Panc1 (cell line): ENCODE measurements around the gene CCDC177. TPM values are rescaled to one million over a fixed set of nuclear protein-coding genes. Genes with fewer than 3 reads are reported as not detected.

ENCODE experiments used
- ATAC-seq: fragments of 200-7000 bp; cut with Tn5 transposase; 2 replicates; pipeline ENCODE4 v1.9.1; 2020; ENCODE audit warnings: mild to moderate bottlenecking, moderate library complexity
- BruUV-seq: library from RNA; stranded (reverse); fragments of 400-500 nt; replicated peaks from 2 replicates; lab custom pipeline; 2021; lab: Mats Ljungman, UMichigan
- CTCF ChIA-PET: fragments of 300-600 bp; sonication (Branson Sonifier 250); formaldehyde crosslinking; loops from one replicate; lab custom pipeline; 2022; ENCODE audit warnings: antibody characterized with exemption; lab: Charles Lee
- POLR2A ChIA-PET: fragments of 300-600 bp; sonication (Branson Sonifier 250); formaldehyde crosslinking; loops from one replicate; lab custom pipeline; 2022; ENCODE audit warnings: antibody characterized with exemption; lab: Charles Lee
- DNase-seq: peaks from one replicate; pipeline ENCODE4 v3.0.0-alpha.2; 2010; ENCODE audit warnings: low read depth, low spot score
- H3K27ac ChIP-seq: 2 replicates; pipeline ENCODE4 v1.5.1; 2011; ENCODE audit warnings: mild to moderate bottlenecking, low read length, inconsistent platforms
- H3K27me3 ChIP-seq: fragments of 200-500 bp; sonication (Bioruptor generic); 2 replicates; pipeline ENCODE4 v1.6.0; 2014; ENCODE audit warnings: low read length, inconsistent platforms; ENCODE audit not compliant: control insufficient read depth, insufficient read depth
- H3K36me3 ChIP-seq: fragments of 200-500 bp; sonication (Bioruptor generic); 2 replicates; pipeline ENCODE4 v1.5.1; 2014; ENCODE audit warnings: inconsistent platforms, mild to moderate bottlenecking, low read length, moderate library complexity; ENCODE audit not compliant: control insufficient read depth, insufficient read depth
- H3K4me1 ChIP-seq: 2 replicates; pipeline ENCODE4 v1.5.1; 2011; ENCODE audit warnings: inconsistent platforms, mild to moderate bottlenecking, low read length, moderate library complexity; ENCODE audit not compliant: control insufficient read depth, insufficient read depth
- H3K4me3 ChIP-seq, 2 experiments: 2 replicates each; pipeline ENCODE4 v1.5.1; 2011 to 2012; ENCODE audit warnings: low read depth in 2 of 2, low read length in 2 of 2, mild to moderate bottlenecking in 2 of 2, inconsistent platforms in 1 of 2, moderate library complexity in 1 of 2
- H3K9me3 ChIP-seq: fragments of 200-500 bp; sonication (Bioruptor generic); 2 replicates; pipeline ENCODE4 v1.5.1; 2014; ENCODE audit warnings: low read depth, mild to moderate bottlenecking, inconsistent platforms, low read length, moderate library complexity; ENCODE audit not compliant: control insufficient read depth, insufficient read depth
- CTCF ChIP-seq: fragments of 450-650 bp; IDR thresholded peaks from 2 replicates; pipeline ENCODE4 v1.5.1; 2017; ENCODE audit warnings: mild to moderate bottlenecking
- POLR2AphosphoS5 ChIP-seq: IDR thresholded peaks from 2 replicates; pipeline ENCODE4 v1.6.1; 2012; ENCODE audit warnings: mild to moderate bottlenecking, low read depth, low read length, moderate library complexity
- REST ChIP-seq, 2 experiments: IDR thresholded peaks; 2 replicates each; pipeline ENCODE4 v1.6.1; 2011 to 2012; ENCODE audit warnings: low read depth in 2 of 2, control low read depth in 1 of 2, low read length in 1 of 2, mild to moderate bottlenecking in 1 of 2, moderate library complexity in 1 of 2; ENCODE audit not compliant: insufficient read depth in 1 of 2
- SIN3A ChIP-seq: IDR thresholded peaks from 2 replicates; pipeline ENCODE4 v1.6.1; 2012; ENCODE audit warnings: low read depth, mild to moderate bottlenecking, low read length, moderate library complexity, borderline replicate concordance; ENCODE audit not compliant: insufficient read depth
- TCF7L2 ChIP-seq: IDR thresholded peaks from 2 replicates; pipeline ENCODE4 v1.6.1; 2011; ENCODE audit warnings: mild to moderate bottlenecking, low read depth, low read length, inconsistent platforms
- in situ Hi-C: cut with HindIII; loops from 2 replicates; pipeline ENCODE4 v1.10.0; 2016; ENCODE audit warnings: low sequenced_read_pairs, low pct_unique_long_range_greater_than_20kb
- intact Hi-C: fragments of 100-400 bp; cut with micrococcal nuclease; formaldehyde crosslinking; loops from one replicate; pipeline ENCODE4 v1.10.0; 2022; ENCODE audit not compliant: unreplicated experiment
- total RNA-seq: library from RNA; stranded (reverse); gene quantifications from one replicate; pipeline ENCODE4 v1.2.1, GENCODE V29; 2021; ENCODE audit not compliant: unreplicated experiment

CCDC177 gene
- total RNA-seq, 1 experiment from 2014 or later = not detected

- no TSS peak for BruUV-seq
- Histone ChIP-seq H3K27ac (no peak overlapping the region), H3K4me1 (no peaks in the 10 kb centered on the region), H3K27me3 (peaks cover 12% of the 10 kb centered on the region), H3K9me3 (no peaks in the 10 kb centered on the region), H3K36me3 (no peaks in the 10 kb centered on the region), H3K4me3 (no peak overlapping the region)
- TF ChIP-seq CTCF (no peak), REST (IDR thresholded peaks at IDR 0.05; ENCODE audit: insufficient read depth in 1 of 2, low read depth in 2 of 2, low read length in 1 of 2) (no peak), POLR2AphosphoS5 (no peak), TCF7L2 (no peak), SIN3A (no peak)
- CTCF ChIA-PET = no interaction called here
- in situ Hi-C loops = no loop called here
- ATAC-seq = no peak
- intact Hi-C loops = loop anchor here (5.0 kb wide), 1 partner anchor 34 kb away; no protein-coding TSS in a partner anchor
- POLR2A ChIA-PET = no interaction called here
- DNase-seq = no peak
Measured at GRCh38 chr14:69570836-69571330, 3.8 kb downstream of the CCDC177 start.

- BruUV-seq = no TSS peak
- Histone ChIP-seq H3K36me3 (no peaks in the 10 kb centered on the region), H3K4me1 (no peaks in the 10 kb centered on the region), H3K4me3 (no peak overlapping the region), H3K9me3 (no peaks in the 10 kb centered on the region), H3K27ac (no peak overlapping the region), H3K27me3 (peaks cover 18% of the 10 kb centered on the region)
- ATAC-seq (no peak), DNase-seq (no peak)
- POLR2A ChIA-PET = no interaction called here
- intact Hi-C loops = loop anchor here (5.0 kb wide), 1 partner anchor 33 kb away; no protein-coding TSS in a partner anchor
- in situ Hi-C loops = no loop called here
- no peak for TF ChIP-seq REST (IDR thresholded peaks at IDR 0.05; ENCODE audit: insufficient read depth in 1 of 2, low read depth in 2 of 2, low read length in 1 of 2)
- TF ChIP-seq CTCF = no peak
- no peak for TF ChIP-seq TCF7L2
- no peak for TF ChIP-seq SIN3A
- no peak for TF ChIP-seq POLR2AphosphoS5
- CTCF ChIA-PET = no interaction called here
Measured at GRCh38 chr14:69569859-69570258, 4.8 kb downstream of the CCDC177 start.
